NCI-H2029 treated with DMSO at 0.1 percent for 48 hours (cell line): Measurements from ENCODE around the gene MAGEC3.

Experiments
- DNase-seq: peaks from one replicate; lab custom pipeline; 2025; lab: John Stamatoyannopoulos, UW

Gene MAGEC3

DNA sequence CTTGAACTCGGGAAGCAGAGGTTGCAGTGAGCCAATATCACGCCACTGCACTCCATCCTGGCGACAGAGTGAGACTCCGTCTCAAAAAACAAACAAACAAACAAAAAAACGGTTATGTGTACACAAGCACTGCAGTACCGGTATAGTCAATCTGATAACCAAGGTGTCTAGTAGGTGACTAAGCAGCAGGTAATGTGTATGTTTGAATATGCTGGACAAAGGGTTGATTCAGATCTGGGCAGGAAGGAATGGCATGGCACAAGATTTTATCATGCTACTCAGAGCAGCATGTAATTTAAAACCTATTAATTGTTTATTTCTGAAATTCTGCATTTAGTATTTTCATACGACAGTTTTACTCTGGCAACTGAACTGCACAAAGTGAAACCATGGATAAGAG is 107.3 kb downstream of the MAGEC3 start:
- no peak for DNase-seq

DNA sequence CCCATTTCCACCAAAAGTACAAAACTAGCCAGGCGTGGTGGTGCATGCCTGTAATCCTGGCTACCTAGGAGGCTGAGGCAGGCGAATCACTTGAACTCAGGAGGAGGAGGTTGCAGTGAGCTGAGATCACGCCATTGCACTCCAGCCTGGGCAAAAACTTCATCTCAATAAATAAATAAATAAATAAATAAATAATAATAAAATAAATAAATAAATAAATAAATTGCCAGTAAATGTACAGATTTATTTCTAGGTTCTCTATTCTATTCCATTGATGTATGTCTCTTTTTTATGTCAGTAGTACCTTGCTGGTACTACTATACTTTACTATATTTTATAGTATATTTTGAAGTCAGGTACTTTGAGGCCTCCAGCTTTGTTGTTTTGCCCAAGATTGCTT is 109.2 kb downstream of the MAGEC3 start:
- DNase-seq = no peak
